Measurements from ENCODE around the gene TMEM184B. TPM values are rescaled to one million over a fixed set of nuclear protein-coding genes. Genes with fewer than 3 reads are reported as not detected.

Gene TMEM184B
- total and polyA plus RNA-seq, 2 of the 8 experiments (the other 6 are each of a cell fraction or from before 2014, with no cell fraction given): 41.6 to 81.0 TPM

- peaks cover 18 to 29% of the 10 kb centered on the region in 2 experiments for H4K20me1 ChIP-seq (replicated peaks in 1 of 2; ENCODE audit: control insufficient read depth in 1 of 2, insufficient read depth in 2 of 2, low read length in 2 of 2)
- peaks cover 21 to 44% of the 10 kb centered on the region in 2 experiments for H3K79me2 ChIP-seq (ENCODE audit: control insufficient read depth in 1 of 2, insufficient read depth in 2 of 2, low read length in 2 of 2)
- POLR2A ChIA-PET (ENCODE audit: partially characterized antibody): interaction anchor here (0.6 to 7.8 kb wide), 12 partner anchors 8 to 204 kb away, joined by 3 to 81 read pairs (median 4); no protein-coding TSS in a partner anchor
Measured at GRCh38 chr22:38271927-38272372, 860 bp downstream of the TMEM184B start.

More at GRCh38 chr22:38271927-38272372, 860 bp downstream of the TMEM184B start:
- H3K9me3 ChIP-seq (ENCODE audit: insufficient read depth in 2 of 2, low read depth in 1 of 2, low read length in 1 of 2): no peaks in the 10 kb centered on the region
- H4K8ac ChIP-seq (ENCODE audit: extremely low read depth, insufficient read depth, low read length): no peak overlapping the region
- no peak overlapping the region for H2AFZ ChIP-seq (ENCODE audit: low read length)
- DNase-seq (ENCODE audit: low read depth in 1 of 2, low spot score in 2 of 2) (peak; percentile 29 to 68), FAIRE-seq (peak; percentile 60)
- H3K14ac ChIP-seq (ENCODE audit: insufficient read length): no peak overlapping the region
- H3K4me2 ChIP-seq (ENCODE audit: insufficient read depth in 1 of 2, low read depth in 2 of 2, low read length in 2 of 2): peak overlapping the region; percentile 97
- H4K5ac ChIP-seq (ENCODE audit: insufficient read length, low read depth, low read length): no peak overlapping the region
- H3K23ac ChIP-seq (ENCODE audit: insufficient read length): peak overlapping the region; percentile 72
- H2BK12ac ChIP-seq (ENCODE audit: low read depth, low read length): peak overlapping the region; percentile 39; the same call in 1 of the 2 replicates
- TF ChIP-seq TBP (IDR thresholded peaks at IDR 0.05; ENCODE audit: low read depth, low read length): no peak
- no peak for TF ChIP-seq USF2 (IDR thresholded peaks at IDR 0.05; ENCODE audit: low read length)
- TF ChIP-seq, protein P1, sequence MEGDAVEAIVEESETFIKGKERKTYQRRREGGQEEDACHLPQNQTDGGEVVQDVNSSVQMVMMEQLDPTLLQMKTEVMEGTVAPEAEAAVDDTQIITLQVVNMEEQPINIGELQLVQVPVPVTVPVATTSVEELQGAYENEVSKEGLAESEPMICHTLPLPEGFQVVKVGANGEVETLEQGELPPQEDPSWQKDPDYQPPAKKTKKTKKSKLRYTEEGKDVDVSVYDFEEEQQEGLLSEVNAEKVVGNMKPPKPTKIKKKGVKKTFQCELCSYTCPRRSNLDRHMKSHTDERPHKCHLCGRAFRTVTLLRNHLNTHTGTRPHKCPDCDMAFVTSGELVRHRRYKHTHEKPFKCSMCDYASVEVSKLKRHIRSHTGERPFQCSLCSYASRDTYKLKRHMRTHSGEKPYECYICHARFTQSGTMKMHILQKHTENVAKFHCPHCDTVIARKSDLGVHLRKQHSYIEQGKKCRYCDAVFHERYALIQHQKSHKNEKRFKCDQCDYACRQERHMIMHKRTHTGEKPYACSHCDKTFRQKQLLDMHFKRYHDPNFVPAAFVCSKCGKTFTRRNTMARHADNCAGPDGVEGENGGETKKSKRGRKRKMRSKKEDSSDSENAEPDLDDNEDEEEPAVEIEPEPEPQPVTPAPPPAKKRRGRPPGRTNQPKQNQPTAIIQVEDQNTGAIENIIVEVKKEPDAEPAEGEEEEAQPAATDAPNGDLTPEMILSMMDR (IDR thresholded peaks at IDR 0.05; ENCODE audit: control extremely low read depth in 1 of 3, insufficient read depth in 1 of 3, low read depth in 1 of 3, low read length in 3 of 3): no peak
- TF ChIP-seq SIN3A (conservative IDR thresholded peaks at IDR 0.05 in 1 of 2, IDR thresholded peaks at IDR 0.05 in 1 of 2; ENCODE audit: low read depth in 1 of 2, low read length in 2 of 2): peak in 1 of 2 experiments; percentile 71; a peak in 1 of 4 replicates
- no peak for TF ChIP-seq ZNF274 (IDR thresholded peaks at IDR 0.05; ENCODE audit: borderline replicate concordance, extremely low read depth, low read length)
- no peak for TF ChIP-seq CREB1 (IDR thresholded peaks at IDR 0.05)
- TF ChIP-seq POU5F1 (IDR thresholded peaks at IDR 0.05; ENCODE audit: low read depth, low read length): no peak
- TF ChIP-seq GTF2F1 (IDR thresholded peaks at IDR 0.05; ENCODE audit: borderline replicate concordance, low read depth, low read length): no peak
- peak overlapping the region; percentile 60 to 70 (median 64); a peak in 6 of 7 replicates for H3K9ac ChIP-seq (replicated peaks in 1 of 4; ENCODE audit: extremely low read depth in 1 of 4, low read depth in 3 of 4, low read length in 3 of 4)
- 0 out of 8 replicates have a peak, but pooled peaks cover 0 to 3% (median 0%) of the 10 kb centered on the region in 4 experiments for H3K36me3 ChIP-seq (ENCODE audit: control insufficient read depth in 2 of 4, insufficient read depth in 4 of 4, low read length in 3 of 4)
- no peak overlapping the region for H2BK20ac ChIP-seq (ENCODE audit: low read length)
- H3K4me1 ChIP-seq (replicated peaks in 1 of 4; ENCODE audit: control insufficient read depth in 3 of 4, insufficient read depth in 4 of 4, low read length in 3 of 4): peaks cover 10 to 21% (median 15%) of the 10 kb centered on the region in 4 experiments
- no peaks in the 10 kb centered on the region for H3K27me3 ChIP-seq (replicated peaks in 1 of 4; ENCODE audit: control insufficient read depth in 3 of 4, extremely low read depth in 1 of 4, insufficient read depth in 3 of 4, low read length in 3 of 4)
- H3K79me1 ChIP-seq (ENCODE audit: low read depth, low read length): peaks cover 24% of the 10 kb centered on the region
- H2BK120ac ChIP-seq (replicated peaks; ENCODE audit: low read depth, low read length): no peak overlapping the region
- H3K4me3 ChIP-seq (ENCODE audit: extremely low read depth in 1 of 4, insufficient read depth in 2 of 4, low read depth in 3 of 4, low read length in 4 of 4): peak overlapping the region; percentile 84 to 97 (median 90)
- 1% methylated on average over 7 of the region's 7 CpGs; no CpG with 5 or more reads in 1 of the 2 experiments for WGBS, 2 experiments (ENCODE audit: extremely low coverage in 1 of 2, insufficient coverage in 1 of 2, insufficient read length in 1 of 2, insufficient replicate concordance in 2 of 2, low coverage in 1 of 2, low lambda C conversion rate in 2 of 2, missing lambda C conversion rate in 1 of 2)
- H2BK15ac ChIP-seq (ENCODE audit: low read length): 0 out of 2 replicates have a peak overlapping the region, but pooled peaks have one; percentile 16
- no peak overlapping the region for H3K27ac ChIP-seq (ENCODE audit: low read depth, low read length)
- peaks cover 10% of the 10 kb centered on the region for H3K23me2 ChIP-seq (ENCODE audit: low read depth, low read length)
- CTCF ChIA-PET (ENCODE audit: partially characterized antibody): interaction anchor here (0.9 to 4.5 kb wide), 6 partner anchors 10 to 223 kb away, joined by 3 to 33 read pairs (median 4); no protein-coding TSS in a partner anchor
- H2BK5ac ChIP-seq (ENCODE audit: low read depth, low read length): peak overlapping the region; percentile 52; the same call in 1 of the 2 replicates
- peak overlapping the region; percentile 27 for H4K91ac ChIP-seq (replicated peaks; ENCODE audit: insufficient read length, low read length)
- H3K18ac ChIP-seq (ENCODE audit: extremely low read depth, low read length): peak overlapping the region; percentile 71
- H2AK5ac ChIP-seq (ENCODE audit: low read depth, low read length): no peak overlapping the region; the same call in 1 of the 2 replicates
- peak overlapping the region; percentile 15 for H3K4ac ChIP-seq (replicated peaks; ENCODE audit: insufficient read length, low read depth, low read length)
- peak overlapping the region; percentile 28 for H3K56ac ChIP-seq (replicated peaks; ENCODE audit: insufficient read length, low read depth, low read length)
